Activated CD4-positive, alpha-beta T cell treated with anti-CD3 and anti-CD28 coated beads for 36 hours (primary cell): ENCODE results near the gene PGBD5. TPM values are rescaled to one million over a fixed set of nuclear protein-coding genes. Genes with fewer than 3 reads are reported as not detected.
"Not testable (repeated sequence)": the region's sequence is repeated elsewhere in the genome, so short reads cannot be mapped to it uniquely, and the experiment has no call there.

Experiments
- ATAC-seq: fragments of 200-7000 bp; cut with Tn5 transposase; one replicate; pipeline ENCODE4 v1.10.0; 2021; ENCODE audit warnings: mild to moderate bottlenecking, moderate library complexity
- CTCF ChIA-PET: fragments of 350-600 bp; sonication (Branson Sonifier 250); formaldehyde crosslinking; loops from one replicate; lab custom pipeline; 2021; ENCODE audit warnings: antibody characterized with exemption; lab: Charles Lee
- POLR2A ChIA-PET: fragments of 350-600 bp; sonication (Branson Sonifier 250); formaldehyde crosslinking; loops from one replicate; lab custom pipeline; 2021; ENCODE audit warnings: antibody characterized with exemption, inconsistent platforms; lab: Charles Lee
- DNase-seq: peaks from one replicate; pipeline ENCODE4 v3.0.0-alpha.2; 2020
- H3K27ac Mint-ChIP-seq: one replicate; pipeline ENCODE4 v1.8.0; 2021; ENCODE audit warnings: mixed read lengths
- H3K27me3 Mint-ChIP-seq: one replicate; pipeline ENCODE4 v1.8.0; 2021; ENCODE audit warnings: mixed read lengths
- H3K36me3 Mint-ChIP-seq: one replicate; pipeline ENCODE4 v1.8.0; 2021; ENCODE audit warnings: low read depth, mixed read lengths
- H3K4me1 Mint-ChIP-seq: one replicate; pipeline ENCODE4 v1.8.0; 2021; ENCODE audit warnings: mixed read lengths
- H3K4me3 Mint-ChIP-seq: one replicate; pipeline ENCODE4 v1.8.0; 2021; ENCODE audit warnings: mild to moderate bottlenecking, moderate library complexity, mixed read lengths
- H3K9me3 Mint-ChIP-seq: one replicate; pipeline ENCODE4 v1.8.0; 2021; ENCODE audit warnings: low read depth, mixed read lengths
- intact Hi-C, 2 experiments: fragments of 100-400 bp; cut with DNase I in 1 of 2; cut with micrococcal nuclease in 1 of 2; formaldehyde crosslinking; loops; one replicate each; pipeline versions ENCODE4 v1.14.2 to v1.15.1; 2022 to 2024; cut with DNase I, micrococcal nuclease
- total RNA-seq, 2 experiments: library from RNA; stranded (reverse); gene quantifications; one replicate each; pipeline ENCODE4 v1.2.3, GENCODE V29; 2021

The PGBD5 gene
- total RNA-seq, 2 experiments from 2014 or later, result 0.11 TPM; not detected in 1

DNA sequence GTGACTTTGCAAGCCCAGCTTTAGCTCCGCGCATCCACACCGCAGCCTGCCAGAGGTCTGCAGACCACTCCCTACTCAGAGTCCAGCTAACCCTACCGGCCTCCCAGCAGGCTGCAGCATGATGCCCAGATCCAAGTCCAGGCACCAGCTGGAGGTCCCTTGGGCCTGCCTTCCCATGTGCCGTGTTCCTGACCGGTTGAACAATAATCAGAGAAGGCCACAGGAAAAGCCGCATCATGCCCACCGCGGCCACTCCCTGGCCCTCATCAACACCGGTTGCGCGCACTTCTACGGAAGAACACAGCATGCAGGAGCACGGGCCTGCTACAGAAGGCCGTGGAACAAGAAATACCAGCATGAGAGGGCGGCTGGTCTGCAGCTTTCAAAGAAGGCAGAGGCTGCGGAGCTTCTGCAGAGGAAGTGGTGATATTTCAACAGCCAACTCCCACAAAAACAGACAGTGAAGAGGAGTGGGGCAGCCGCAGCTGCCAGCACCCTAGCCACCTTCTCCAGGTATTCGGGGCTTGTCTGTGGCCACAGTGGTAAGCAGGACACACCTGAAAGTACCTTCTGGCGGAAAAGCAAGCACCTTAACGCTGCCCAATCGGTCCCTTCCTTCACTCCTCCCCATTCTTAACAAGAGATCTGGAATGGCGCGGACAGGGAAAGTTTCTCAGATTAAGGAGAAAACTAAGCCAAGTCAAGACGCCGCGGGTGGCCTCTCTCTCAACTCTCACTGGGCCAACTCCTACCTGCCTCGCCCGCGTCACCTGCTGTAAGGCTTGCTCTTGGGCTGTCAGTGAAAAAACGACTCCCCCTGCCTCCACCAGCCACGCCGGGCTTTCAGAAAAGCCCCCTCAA lies 1.5 kb downstream of the PGBD5 start:
- ATAC-seq, result no peak
- H3K4me3 Mint-ChIP-seq, result peak overlapping the region; percentile 55
- no peak overlapping the region for H3K27ac Mint-ChIP-seq
- H3K4me1 Mint-ChIP-seq, result peaks cover 7% of the 10 kb centered on the region
- H3K27me3 Mint-ChIP-seq, result peaks cover 63% of the 10 kb centered on the region
- peak; percentile 19 for DNase-seq
- no peaks in the 10 kb centered on the region for H3K36me3 Mint-ChIP-seq
- CTCF ChIA-PET, result no interaction called here
- intact Hi-C loops, result loop anchor here in 1 of 2 experiments (10.0 kb wide), 1 partner anchor 990 kb away; the partner anchor contains the start of gene ACTA1
- peaks cover 3% of the 10 kb centered on the region for H3K9me3 Mint-ChIP-seq
- POLR2A ChIA-PET, result no interaction called here

DNA sequence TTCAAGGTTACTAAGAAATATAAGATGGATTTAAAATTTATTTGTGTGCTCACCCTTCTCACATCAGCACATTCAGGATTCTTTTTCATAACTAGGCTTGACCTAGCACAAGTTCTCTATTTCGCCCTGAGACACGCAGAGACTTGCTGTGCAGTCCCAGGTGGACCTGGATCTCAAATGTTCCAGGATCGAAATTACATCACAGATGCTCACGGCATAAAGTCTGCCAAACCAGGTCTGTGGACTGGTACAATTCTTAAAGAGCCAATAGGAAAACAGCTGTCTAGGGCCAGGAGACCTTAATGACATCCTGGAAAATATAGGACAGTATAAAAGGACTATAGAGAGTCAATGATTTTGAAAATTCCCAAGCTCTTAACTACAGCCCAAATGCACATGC lies 2.2 kb downstream of the PGBD5 start:
- POLR2A ChIA-PET, result no interaction called here
- no peak for ATAC-seq
- CTCF ChIA-PET, result no interaction called here
- no peak for DNase-seq
- Mint-ChIP-seq H3K9me3 (peaks cover 3% of the 10 kb centered on the region), H3K4me3 (no peak overlapping the region), H3K4me1 (peaks cover 7% of the 10 kb centered on the region), H3K27me3 (peaks cover 60% of the 10 kb centered on the region), H3K36me3 (no peaks in the 10 kb centered on the region), H3K27ac (no peak overlapping the region)
- intact Hi-C loops, result loop anchor here in 1 of 2 experiments (10.0 kb wide), 1 partner anchor 989 kb away; the partner anchor contains the start of gene ACTA1

DNA sequence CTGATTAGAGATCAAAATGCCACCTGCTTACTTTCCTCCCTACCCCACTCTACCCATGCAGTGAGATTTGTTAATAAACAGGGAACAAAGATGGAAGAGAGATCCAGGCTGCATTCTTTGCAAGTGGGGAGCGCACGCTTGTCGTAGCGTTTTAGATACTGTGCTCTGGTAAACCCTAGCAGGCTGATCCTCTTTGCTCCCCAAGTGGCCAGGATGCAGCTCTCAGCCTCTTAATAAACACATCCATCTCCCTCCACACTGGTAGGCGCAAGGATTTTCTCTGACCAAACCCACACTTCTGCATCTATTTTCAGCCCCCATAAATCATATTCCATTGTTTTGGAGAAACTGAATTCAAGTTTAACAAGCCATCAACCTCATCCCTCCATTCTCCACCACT lies 2.9 kb downstream of the PGBD5 start:
- peaks cover 3% of the 10 kb centered on the region for H3K9me3 Mint-ChIP-seq
- intact Hi-C loops, result loop anchor here in 1 of 2 experiments (10.0 kb wide), 1 partner anchor 988 kb away; the partner anchor contains the start of gene ACTA1

DNA sequence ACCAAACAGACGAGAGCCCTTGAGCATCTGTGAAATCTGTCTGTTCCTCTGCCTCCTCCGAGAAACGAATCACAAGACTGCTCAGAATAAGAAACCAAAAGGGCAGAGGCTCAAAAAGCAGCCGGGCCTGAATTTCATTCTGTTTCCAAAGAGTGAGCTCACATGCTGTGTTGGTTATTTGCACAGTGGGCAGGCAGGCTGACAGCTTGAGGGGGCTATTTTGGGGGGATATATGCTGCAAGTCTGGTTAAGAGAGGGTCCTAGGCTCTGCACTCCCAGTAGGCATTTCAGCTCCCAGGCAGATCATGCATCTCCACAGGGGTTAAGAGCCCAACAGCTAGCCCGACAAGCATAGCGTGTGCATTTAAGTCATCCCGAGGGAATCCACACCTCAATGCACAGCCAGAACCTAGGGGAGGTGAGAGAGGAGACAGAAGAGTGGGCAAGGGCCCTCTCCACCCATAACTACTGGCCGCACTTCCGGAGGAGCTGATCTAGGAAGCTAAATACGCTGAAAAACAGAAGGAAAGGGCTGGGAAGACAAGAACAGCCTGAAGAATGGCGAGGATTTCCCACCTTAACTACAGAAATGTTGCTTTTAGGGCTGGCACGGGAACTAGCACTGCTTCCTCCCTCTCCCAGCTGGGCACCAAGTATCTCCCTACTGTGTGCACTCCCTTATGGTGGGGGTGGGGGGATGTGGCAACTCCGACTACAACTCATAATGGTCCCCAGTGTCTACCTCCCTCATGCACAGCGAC lies 3.7 kb downstream of the PGBD5 start:
- ATAC-seq (no peak), DNase-seq (no peak)
- intact Hi-C loops, result loop anchor here in 1 of 2 experiments (10.0 kb wide), 1 partner anchor 988 kb away; the partner anchor contains the start of gene ACTA1
- no peak overlapping the region for H3K4me3 Mint-ChIP-seq
- H3K27me3 Mint-ChIP-seq, result peaks cover 59% of the 10 kb centered on the region
- peaks cover 3% of the 10 kb centered on the region for H3K9me3 Mint-ChIP-seq
- no peaks in the 10 kb centered on the region for H3K36me3 Mint-ChIP-seq
- H3K4me1 Mint-ChIP-seq, result peaks cover 7% of the 10 kb centered on the region
- ChIA-PET CTCF (no interaction called here), POLR2A (no interaction called here)
- no peak overlapping the region for H3K27ac Mint-ChIP-seq

More for the DNA sequence above, 2.9 kb downstream of the PGBD5 start:
- ChIA-PET POLR2A (no interaction called here), CTCF (interaction anchor here (0.6 kb wide), 1 partner anchor 140 kb away, joined by 3 read pairs; no protein-coding TSS in a partner anchor)
- no peak for DNase-seq
- H3K4me1 Mint-ChIP-seq, result peaks cover 7% of the 10 kb centered on the region
- H3K27me3 Mint-ChIP-seq, result peaks cover 61% of the 10 kb centered on the region
- no peak for ATAC-seq
- no peaks in the 10 kb centered on the region for H3K36me3 Mint-ChIP-seq
- no peak overlapping the region for H3K4me3 Mint-ChIP-seq
- H3K27ac Mint-ChIP-seq, result no peak overlapping the region

DNA sequence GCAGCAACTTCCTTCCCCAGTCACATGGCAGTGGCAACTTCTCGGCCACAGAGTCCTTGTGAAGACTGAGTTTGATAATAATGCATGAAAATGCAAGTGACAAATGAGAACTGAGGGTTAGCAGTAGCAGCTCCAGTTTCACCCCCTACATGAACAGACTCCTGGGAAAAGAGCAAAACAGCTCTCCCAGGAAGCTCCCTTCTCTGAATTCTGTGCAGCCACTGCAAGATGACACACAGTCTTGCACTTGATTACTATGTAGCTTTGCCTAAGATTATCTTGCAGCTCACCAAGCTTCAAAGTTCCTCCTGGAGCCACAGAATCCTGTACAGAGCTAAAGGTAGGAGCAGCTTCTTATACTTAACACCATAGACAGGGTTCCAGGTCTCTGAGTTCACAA lies 4.7 kb downstream of the PGBD5 start:
- H3K4me1 Mint-ChIP-seq, result peaks cover 2% of the 10 kb centered on the region
- no peaks in the 10 kb centered on the region for H3K36me3 Mint-ChIP-seq
- ChIA-PET CTCF (interaction anchor here (0.5 to 0.6 kb wide), 3 partner anchors 8 to 94 kb away, joined by 3 to 4 read pairs (median 4); no protein-coding TSS in a partner anchor), POLR2A (no interaction called here)
- intact Hi-C loops, result loop anchor here in 1 of 2 experiments (10.0 kb wide), 1 partner anchor 987 kb away; the partner anchor contains the start of gene ACTA1
- peaks cover 53% of the 10 kb centered on the region for H3K27me3 Mint-ChIP-seq
- H3K9me3 Mint-ChIP-seq, result peaks cover 3% of the 10 kb centered on the region
- no peak overlapping the region for H3K27ac Mint-ChIP-seq
- DNase-seq (no peak), ATAC-seq (no peak)
- no peak overlapping the region for H3K4me3 Mint-ChIP-seq

DNA sequence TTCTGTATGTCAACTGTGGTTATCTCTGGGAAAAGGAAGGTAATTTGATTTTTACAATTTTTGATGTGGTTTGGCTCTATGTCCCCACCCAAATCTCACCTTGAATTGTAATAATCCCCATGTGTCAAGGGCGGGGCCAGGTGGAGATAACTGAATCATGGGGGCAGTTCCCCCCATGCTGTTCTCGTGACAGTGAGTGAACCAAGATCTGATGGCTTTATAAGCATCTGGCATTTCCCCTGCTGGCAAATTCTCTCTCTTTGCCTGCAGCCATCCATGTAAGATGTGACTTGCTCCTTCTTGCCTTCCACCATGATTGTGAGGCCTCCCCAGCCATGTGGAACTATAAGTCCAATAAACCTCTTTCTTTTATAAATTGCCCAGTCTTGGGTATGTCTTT lies 5.8 kb downstream of the PGBD5 start:
- H3K9me3 Mint-ChIP-seq, H3K36me3 Mint-ChIP-seq, H3K4me3 Mint-ChIP-seq, DNase-seq, POLR2A ChIA-PET, CTCF ChIA-PET, ATAC-seq, H3K4me1 Mint-ChIP-seq, H3K27ac Mint-ChIP-seq: not testable (repeated sequence)
- intact Hi-C loops, result loop anchor here in 1 of 2 experiments (10.0 kb wide), 1 partner anchor 986 kb away; the partner anchor contains the start of gene ACTA1
- H3K27me3 Mint-ChIP-seq, result peaks cover 56% of the 10 kb centered on the region

DNA sequence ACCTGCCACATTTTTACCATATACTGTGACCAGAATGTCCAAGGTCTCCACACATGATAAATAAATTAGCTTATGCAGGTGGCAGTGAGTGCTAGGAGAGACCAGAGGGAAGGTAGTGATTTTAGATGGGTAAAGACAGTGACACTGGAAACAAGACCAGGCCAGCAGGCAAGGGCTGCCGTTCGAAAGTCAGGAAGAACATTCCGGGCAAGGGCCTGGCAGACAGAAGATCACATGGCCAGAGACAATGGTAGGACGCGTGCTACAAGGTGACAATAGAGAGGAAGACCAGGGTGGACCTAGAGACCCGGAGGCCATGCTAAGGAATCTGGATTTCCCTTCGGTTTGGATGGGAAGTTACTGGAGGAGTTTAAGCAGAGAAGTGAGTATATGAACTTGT lies 9.7 kb downstream of the PGBD5 start:
- DNase-seq (no peak), ATAC-seq (no peak)
- CTCF ChIA-PET, result no interaction called here
- no peak overlapping the region for H3K4me3 Mint-ChIP-seq
- H3K27ac Mint-ChIP-seq, result no peak overlapping the region
- intact Hi-C loops, result no loop called here
- H3K27me3 Mint-ChIP-seq, result peaks cover 34% of the 10 kb centered on the region
- POLR2A ChIA-PET, result no interaction called here
- H3K36me3 Mint-ChIP-seq, result no peaks in the 10 kb centered on the region
- H3K4me1 Mint-ChIP-seq, result no peaks in the 10 kb centered on the region
- peaks cover 3% of the 10 kb centered on the region for H3K9me3 Mint-ChIP-seq

DNA sequence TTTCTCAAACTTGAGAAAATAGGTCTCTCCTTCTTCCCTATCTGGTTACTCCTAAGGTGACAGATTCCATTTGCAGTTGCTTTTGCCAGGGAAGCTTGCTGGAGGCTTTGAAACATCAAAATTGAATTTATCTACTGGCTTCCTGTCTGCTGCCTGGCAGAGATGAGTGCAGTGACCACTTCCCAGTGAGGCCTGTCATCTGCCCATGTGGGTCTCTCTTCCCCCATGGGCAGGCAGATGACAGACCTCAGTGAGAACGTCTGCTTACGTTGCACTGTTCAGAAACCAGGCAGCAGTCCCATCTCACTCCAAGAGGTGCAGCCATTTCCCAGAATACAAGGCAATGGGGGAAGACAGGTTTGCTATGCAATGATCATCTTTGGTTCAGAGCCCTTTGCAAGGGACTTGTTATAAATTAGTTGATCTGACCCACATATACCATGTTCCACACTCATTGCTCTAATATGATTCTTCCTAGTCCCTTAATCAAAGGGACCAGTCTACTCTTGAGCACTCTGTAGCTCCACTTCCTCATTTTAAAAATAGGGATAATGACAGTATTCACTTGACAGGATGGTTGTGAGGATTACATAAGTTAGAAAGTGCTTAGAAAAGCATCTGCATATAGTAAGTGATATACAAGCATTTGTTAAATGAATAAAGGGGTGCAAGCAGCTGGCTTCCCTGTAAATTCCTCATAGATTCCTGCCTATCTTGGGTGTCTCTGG lies 10.6 kb downstream of the PGBD5 start:
- POLR2A ChIA-PET, result no interaction called here
- Mint-ChIP-seq H3K27me3 (peaks cover 33% of the 10 kb centered on the region), H3K4me3 (no peak overlapping the region), H3K9me3 (peaks cover 3% of the 10 kb centered on the region), H3K4me1 (no peaks in the 10 kb centered on the region), H3K27ac (no peak overlapping the region), H3K36me3 (no peaks in the 10 kb centered on the region)
- intact Hi-C loops, result no loop called here
- no peak for ATAC-seq
- DNase-seq, result no peak
- CTCF ChIA-PET, result interaction anchor here (0.8 kb wide), 1 partner anchor 271 kb away, joined by 3 read pairs; no protein-coding TSS in a partner anchor

DNA sequence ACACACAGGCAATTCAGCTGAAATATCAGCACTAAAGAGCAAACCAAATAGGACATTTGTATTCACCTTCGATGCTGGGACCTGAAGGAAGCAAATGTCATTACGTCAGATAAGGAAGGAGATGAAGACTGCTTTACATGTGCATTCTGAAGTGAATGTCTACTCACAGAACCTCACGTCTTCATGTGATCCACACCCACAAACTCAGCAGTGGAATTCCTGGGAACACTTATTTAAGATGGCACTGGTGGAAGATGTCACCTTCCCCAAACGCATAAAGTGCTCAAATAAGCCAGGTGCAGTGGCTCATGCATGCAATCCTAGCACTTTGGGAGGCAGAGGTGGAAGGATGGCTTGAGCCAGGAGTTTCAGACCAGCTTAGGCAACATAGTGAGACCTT lies 11.4 kb downstream of the PGBD5 start:
- Mint-ChIP-seq H3K36me3 (no peaks in the 10 kb centered on the region), H3K4me1 (no peaks in the 10 kb centered on the region), H3K4me3 (no peak overlapping the region), H3K27me3 (peaks cover 28% of the 10 kb centered on the region), H3K9me3 (no peaks in the 10 kb centered on the region), H3K27ac (no peak overlapping the region)
- intact Hi-C loops, result no loop called here
- ATAC-seq (no peak), DNase-seq (no peak)
- CTCF ChIA-PET, result interaction anchor here (0.8 kb wide), 1 partner anchor 272 kb away, joined by 3 read pairs; no protein-coding TSS in a partner anchor
- POLR2A ChIA-PET, result no interaction called here

DNA sequence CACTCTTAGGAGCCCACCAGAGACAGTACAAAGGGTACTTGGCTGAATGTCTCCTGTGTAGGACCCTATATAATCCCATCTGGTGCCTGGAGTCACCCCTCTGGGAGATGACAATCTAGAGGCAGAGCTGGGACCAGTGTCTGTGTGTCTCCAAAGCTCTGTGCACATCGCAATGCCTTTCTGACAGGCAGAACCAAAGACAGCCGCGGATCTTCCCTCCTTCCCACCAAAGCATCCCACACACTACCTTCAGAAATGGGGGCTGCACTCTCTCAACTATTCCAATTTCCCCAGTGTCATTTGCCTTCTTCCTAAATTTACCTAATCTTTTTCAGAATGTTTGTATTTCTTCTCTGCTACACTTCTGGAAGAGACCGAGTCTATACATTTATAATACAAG lies 12.0 kb downstream of the PGBD5 start:
- ChIA-PET CTCF (no interaction called here), POLR2A (no interaction called here)
- no peaks in the 10 kb centered on the region for H3K4me1 Mint-ChIP-seq
- intact Hi-C loops, result no loop called here
- H3K27ac Mint-ChIP-seq, result no peak overlapping the region
- no peaks in the 10 kb centered on the region for H3K9me3 Mint-ChIP-seq
- H3K27me3 Mint-ChIP-seq, result peaks cover 28% of the 10 kb centered on the region
- no peak overlapping the region for H3K4me3 Mint-ChIP-seq
- DNase-seq (no peak), ATAC-seq (no peak)
- no peaks in the 10 kb centered on the region for H3K36me3 Mint-ChIP-seq

DNA sequence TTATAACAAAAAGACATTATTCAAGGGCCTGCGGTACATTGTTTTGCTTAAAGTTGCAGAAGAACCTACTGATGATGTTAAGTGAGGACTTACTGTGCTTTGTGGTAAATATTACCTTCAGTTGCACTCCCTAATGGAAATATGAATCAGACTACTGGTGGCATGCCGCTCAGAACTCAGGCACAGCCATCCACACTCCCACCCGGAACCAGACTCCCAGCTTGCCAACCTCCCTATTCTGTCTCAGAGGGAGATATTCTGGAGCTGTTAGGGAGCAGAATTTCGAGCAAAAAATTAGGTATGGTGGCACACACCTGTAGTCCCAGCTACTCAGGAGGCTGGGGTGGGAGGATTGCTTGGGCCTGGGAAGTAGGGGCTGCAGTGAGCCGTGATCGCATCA lies 13.1 kb downstream of the PGBD5 start:
- ChIA-PET POLR2A (no interaction called here), CTCF (interaction anchor here (0.6 kb wide), 1 partner anchor 9 kb away, joined by 4 read pairs; no protein-coding TSS in a partner anchor)
- ATAC-seq (no peak), DNase-seq (no peak)
- Mint-ChIP-seq H3K27me3 (peaks cover 28% of the 10 kb centered on the region), H3K36me3 (no peaks in the 10 kb centered on the region), H3K27ac (no peak overlapping the region), H3K4me3 (no peak overlapping the region), H3K9me3 (no peaks in the 10 kb centered on the region), H3K4me1 (no peaks in the 10 kb centered on the region)
- intact Hi-C loops, result no loop called here
